GM18909 (cell line): ENCODE data around the gene ADAMTS2.

ENCODE experiments used
- ATAC-seq: cut with Tn5 transposase; IDR thresholded peaks from one replicate; pipeline ENCODE4 v1.9.1; 2021; ENCODE audit warnings: mild to moderate bottlenecking; ENCODE audit not compliant: unreplicated experiment, poor library complexity

The ADAMTS2 gene

DNA sequence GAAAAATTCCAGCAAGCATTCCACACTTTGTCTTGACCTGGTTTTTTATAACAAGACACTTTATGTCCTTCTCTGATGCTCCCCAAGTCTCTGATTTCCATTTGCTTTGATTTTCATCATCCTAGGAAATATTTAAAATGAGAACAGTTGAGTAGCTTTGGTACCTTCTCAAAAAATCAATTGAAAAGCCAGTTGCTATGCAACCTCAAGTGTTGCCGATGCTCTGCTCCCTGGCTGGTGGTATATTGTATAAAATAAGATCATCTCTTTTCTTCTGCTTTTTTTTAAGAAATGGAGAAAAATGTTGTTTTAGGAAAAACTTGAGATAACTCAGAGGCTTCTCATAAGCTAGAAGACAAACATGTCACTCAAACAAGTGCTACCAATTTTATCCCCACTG is 175.4 kb downstream of the ADAMTS2 start:
- no peak for ATAC-seq

GRCh38 chr5:179168664-179169063 is 176.6 kb downstream of the ADAMTS2 start:
- no peak for ATAC-seq

DNA sequence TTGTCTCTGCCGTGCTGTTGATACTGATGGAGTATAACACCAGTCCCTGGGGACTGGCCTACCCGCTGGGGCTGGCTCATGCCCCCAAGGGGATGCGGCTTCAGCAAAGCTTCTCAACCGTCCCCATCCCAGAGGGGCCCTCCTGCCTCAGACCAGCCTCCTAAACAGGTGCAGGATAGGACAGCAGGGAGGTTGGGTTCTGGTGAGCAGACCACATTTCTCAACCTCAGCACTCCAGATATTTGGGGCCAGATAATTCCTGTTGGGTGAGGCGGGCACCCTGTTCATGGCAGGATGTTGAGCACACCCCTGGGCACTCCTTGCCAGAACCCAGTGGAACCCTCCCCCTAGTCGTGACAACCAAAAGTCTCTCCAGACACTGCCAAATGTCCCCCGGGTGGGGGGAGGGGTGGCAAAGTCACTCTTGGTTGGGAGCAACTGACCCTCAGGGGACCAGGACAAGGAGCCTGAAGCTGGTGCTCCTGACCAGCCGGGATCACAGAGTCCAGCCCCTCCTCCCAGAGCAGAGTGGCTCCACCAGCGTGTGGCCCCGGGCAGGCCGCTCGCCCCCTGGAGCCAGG is 177.3 kb downstream of the ADAMTS2 start:
- ATAC-seq = no peak

DNA sequence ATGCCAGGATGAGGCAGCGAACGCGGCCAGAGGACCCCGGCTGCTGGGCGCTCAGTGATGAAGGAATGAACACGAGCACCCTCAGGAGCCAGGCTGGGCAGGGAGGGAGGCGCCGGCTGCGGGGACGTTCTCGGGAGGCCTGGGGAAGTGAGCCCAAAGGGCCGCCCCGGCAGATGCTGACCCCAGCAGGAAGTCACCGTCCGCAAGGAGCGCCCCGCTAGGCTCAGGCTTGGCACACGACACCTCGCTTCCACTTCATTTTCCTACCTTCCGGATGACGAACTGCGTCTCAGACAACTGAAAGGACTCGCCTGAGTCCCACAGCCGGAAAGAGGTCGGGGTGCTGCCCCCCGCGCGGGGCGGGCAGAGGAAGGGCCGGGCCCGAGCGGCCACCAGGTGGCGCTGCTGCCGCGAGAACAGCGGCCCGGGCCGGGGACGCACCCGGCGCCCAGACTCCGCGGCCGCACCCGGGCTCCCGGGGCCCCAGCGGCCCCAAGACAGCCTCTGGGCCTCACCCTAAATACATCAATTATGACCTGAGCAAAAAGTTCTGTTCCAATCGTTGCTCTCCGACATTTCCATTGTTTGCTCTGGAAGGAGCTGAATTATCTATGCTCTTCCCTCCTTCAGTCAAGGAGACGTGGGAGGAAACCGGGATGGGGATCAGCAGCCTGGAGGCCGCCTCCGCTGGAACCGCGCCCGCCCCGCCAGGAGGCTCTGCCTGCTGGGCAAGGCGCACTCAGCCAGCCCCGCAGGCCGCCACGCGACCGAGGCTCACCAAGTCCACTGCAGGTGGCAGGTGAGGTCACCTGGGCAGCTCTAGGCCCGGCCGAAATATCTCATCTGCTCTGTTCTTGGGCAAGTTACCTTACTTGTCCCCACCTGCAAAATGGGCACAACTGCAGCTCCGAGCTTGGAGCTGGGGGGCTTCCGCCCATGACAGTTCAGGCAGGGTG is 178.1 kb downstream of the ADAMTS2 start:
- peak; percentile 74 for ATAC-seq

- ATAC-seq = peak; percentile 20
These were observed 178.9 kb downstream of the ADAMTS2 start for GRCh38 chr5:179166171-179166885.

GRCh38 chr5:179165421-179166170 is 179.7 kb downstream of the ADAMTS2 start:
- ATAC-seq = no peak

- no peak for ATAC-seq
These were observed 180.6 kb downstream of the ADAMTS2 start for GRCh38 chr5:179164331-179165311.

DNA sequence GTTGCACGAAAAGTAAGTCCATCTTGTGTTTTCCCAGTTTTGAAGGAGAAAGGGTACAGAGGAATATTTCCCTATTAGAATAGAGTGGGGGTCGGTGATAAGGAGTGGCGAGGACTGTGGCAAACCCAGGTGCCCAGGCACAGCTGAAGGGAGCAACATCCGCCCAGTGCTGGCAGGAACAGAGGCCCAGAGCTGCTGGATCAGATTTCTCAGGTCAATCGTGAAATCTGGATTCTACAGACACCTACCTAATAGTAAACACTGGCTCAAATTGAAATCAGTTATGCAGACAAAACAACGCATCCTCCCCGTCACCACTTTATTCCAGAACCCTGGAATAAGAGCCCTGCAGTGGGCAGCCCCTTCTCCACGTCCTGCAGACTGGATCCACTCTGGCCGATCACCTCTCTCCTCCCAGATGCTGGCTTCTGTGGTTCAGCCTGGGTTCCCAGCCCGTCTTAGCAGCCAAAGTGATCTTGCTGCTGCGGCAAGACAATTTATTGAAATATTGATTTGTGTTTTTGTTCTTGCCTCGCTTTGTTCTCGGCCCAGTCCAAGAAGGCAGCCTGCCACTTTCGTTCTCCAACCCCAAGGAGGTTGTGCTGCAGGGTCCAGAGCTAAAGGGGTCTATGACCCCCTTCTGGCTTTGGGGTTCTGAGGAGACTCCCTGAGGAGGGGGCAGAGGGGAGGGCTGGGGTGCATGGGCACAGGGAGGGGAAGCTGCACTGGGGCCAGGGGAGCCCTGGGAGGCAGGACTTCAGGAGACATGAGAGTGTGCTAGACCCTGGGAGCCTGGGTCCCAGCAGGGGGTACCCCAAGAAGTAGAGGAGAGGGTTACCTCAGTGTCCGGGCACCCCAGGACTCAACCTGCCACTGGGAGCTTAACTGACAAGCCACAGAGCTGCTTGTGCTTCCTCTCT is 181.8 kb downstream of the ADAMTS2 start:
- ATAC-seq = no peak

GRCh38 chr5:179162351-179163235 is 182.7 kb downstream of the ADAMTS2 start:
- ATAC-seq = no peak

GRCh38 chr5:179161901-179162300 is 183.4 kb downstream of the ADAMTS2 start:
- no peak for ATAC-seq

DNA sequence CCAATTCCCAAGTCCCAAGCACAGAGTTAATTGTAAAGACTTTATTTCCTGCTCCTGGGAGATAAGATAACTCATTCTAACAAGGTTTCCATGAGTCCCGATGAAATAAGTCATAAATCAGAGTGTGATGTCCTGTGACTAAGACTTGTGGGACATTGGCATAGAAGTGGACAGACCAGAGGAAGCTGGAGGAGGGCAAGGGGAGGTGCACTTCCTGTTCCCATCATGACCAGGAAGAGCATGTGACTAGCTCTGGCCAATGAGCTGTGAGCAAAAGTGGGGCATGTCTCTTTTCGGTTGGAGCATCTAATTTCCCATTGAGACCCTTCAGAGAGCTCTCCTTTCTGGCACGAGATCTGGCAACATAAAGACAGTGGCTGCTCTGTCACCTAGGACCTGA is 184.7 kb downstream of the ADAMTS2 start:
- ATAC-seq = no peak

GRCh38 chr5:179158556-179158955 is 186.7 kb downstream of the ADAMTS2 start:
- ATAC-seq = no peak

GRCh38 chr5:179154991-179155955 is 190.0 kb downstream of the ADAMTS2 start:
- ATAC-seq = no peak

DNA sequence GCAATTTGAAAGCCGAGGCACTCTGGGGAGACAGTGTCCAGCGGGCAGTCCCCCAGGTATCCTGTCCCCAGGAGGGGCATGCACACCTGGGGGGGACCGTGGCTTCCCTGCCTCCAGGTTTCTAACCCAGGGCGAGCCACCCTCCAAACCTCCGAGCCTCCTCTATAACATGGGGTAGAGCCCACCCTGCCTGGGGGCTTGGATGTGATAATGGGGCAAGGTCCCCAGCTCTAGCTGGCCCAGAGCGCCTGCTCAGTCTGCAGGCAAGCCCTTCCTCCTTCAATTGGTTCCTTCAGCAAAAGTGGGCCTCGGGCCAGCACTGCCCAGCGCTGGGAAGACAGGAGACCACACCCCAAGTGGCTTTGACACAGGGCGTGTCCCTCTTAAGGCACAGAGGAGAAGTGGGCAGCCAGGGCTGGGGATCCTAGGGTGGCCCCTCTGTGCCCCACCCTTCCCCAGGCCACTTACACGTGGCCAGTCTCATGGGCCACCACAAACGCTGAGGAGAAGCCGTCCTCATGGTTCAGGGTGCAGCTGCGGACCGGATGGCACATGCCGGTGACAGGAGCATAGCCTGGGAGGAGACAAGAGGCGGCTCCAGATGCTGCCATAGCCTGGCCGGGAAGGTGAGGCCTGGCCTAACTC is 190.8 kb downstream of the ADAMTS2 start:
- ATAC-seq = no peak

GRCh38 chr5:179153921-179154345 is 191.3 kb downstream of the ADAMTS2 start:
- no peak for ATAC-seq
